ENCODE data around the gene SYNDIG1. TPM values are rescaled to one million over a fixed set of nuclear protein-coding genes. Genes with fewer than 3 reads are reported as not detected.

Gene SYNDIG1
- total RNA-seq, 1 experiment from 2014 or later, result not detected

DNA sequence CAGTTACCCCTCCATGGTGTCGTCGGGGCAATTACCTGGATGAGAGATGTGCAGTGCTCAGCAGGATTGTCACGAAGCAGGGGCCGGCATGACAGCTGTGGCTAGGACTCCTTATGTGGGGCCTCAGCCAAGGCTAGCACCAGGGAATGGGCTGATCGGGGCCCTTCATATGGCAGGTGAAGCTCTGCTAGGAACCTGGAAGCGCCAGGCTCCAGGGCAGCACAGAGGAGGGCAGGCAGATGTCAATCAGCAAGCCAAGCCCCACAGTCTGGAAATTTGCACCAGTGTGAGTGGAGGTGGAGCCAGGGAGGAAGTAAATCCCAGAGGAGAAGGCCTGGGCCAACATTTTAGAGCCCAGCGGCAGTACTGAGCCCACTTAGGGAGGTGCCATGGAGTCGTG lies 21.2 kb downstream of the SYNDIG1 start:
- CTCF ChIA-PET, result no interaction called here
- no peak for DNase-seq
- H3K4me1 Mint-ChIP-seq (ENCODE audit: low read depth, unreplicated experiment), result no peaks in the 10 kb centered on the region

DNA sequence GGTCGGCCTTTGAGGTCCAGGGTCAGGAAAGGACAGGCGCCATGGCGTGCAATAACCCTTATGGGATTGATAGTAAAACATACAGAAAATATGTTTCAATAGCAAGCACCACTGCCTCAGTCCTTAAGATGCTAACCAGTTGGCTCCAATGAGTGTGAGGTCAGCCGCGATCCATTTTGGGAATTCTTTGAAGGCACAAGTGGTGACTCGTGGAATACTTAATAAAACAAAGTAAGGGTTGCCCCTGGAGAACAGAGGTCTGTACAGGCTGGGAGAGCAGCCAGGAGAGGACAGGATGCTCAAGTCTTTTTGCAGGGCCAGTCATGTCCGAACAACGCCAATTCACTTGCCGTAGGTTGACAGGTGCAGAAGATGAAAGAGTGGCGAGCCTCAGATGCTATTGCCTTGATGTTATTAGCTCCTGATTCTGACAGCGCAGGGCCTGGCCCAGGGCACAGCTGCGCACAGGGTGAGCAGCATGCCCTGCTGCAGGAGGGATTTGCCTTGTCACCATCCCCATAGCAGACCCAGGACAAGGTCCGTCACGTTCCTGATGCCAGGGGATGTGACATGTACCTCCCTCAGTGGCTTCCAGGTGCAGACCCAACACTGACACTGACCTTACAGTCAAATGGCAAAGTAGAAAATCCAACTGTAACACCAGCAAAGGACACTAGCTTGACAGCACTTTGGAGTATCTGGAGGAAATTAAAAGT lies 21.8 kb downstream of the SYNDIG1 start:
- CTCF ChIA-PET, result no interaction called here
- intact Hi-C loops (cut with micrococcal nuclease; ENCODE audit: unreplicated experiment), result no loop called here
- BruUV-seq (replicated peaks), result no TSS peak
- Mint-ChIP-seq H3K4me1 (ENCODE audit: low read depth, unreplicated experiment) (no peaks in the 10 kb centered on the region), H3K36me3 (ENCODE audit: insufficient read depth, unreplicated experiment) (no peaks in the 10 kb centered on the region), H3K4me3 (ENCODE audit: low read depth, unreplicated experiment) (no peak overlapping the region), H3K27ac (ENCODE audit: unreplicated experiment) (no peak overlapping the region), H3K9me3 (ENCODE audit: low read depth, unreplicated experiment) (no peaks in the 10 kb centered on the region), H3K27me3 (ENCODE audit: unreplicated experiment) (peaks cover 13% of the 10 kb centered on the region)
- DNase-seq, result no peak
- TF ChIP-seq, protein P1, sequence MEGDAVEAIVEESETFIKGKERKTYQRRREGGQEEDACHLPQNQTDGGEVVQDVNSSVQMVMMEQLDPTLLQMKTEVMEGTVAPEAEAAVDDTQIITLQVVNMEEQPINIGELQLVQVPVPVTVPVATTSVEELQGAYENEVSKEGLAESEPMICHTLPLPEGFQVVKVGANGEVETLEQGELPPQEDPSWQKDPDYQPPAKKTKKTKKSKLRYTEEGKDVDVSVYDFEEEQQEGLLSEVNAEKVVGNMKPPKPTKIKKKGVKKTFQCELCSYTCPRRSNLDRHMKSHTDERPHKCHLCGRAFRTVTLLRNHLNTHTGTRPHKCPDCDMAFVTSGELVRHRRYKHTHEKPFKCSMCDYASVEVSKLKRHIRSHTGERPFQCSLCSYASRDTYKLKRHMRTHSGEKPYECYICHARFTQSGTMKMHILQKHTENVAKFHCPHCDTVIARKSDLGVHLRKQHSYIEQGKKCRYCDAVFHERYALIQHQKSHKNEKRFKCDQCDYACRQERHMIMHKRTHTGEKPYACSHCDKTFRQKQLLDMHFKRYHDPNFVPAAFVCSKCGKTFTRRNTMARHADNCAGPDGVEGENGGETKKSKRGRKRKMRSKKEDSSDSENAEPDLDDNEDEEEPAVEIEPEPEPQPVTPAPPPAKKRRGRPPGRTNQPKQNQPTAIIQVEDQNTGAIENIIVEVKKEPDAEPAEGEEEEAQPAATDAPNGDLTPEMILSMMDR (IDR thresholded peaks at IDR 0.05; ENCODE audit: unreplicated experiment), result no peak

More for the DNA sequence above, 21.2 kb downstream of the SYNDIG1 start:
- H3K36me3 Mint-ChIP-seq (ENCODE audit: insufficient read depth, unreplicated experiment), result no peaks in the 10 kb centered on the region
- TF ChIP-seq, protein P1 (IDR thresholded peaks at IDR 0.05; ENCODE audit: unreplicated experiment), result no peak
- no TSS peak for BruUV-seq (replicated peaks)
- H3K27me3 Mint-ChIP-seq (ENCODE audit: unreplicated experiment), result peaks cover 13% of the 10 kb centered on the region
- H3K27ac Mint-ChIP-seq (ENCODE audit: unreplicated experiment), result no peak overlapping the region
- H3K9me3 Mint-ChIP-seq (ENCODE audit: low read depth, unreplicated experiment), result no peaks in the 10 kb centered on the region
- intact Hi-C loops (cut with micrococcal nuclease; ENCODE audit: unreplicated experiment), result no loop called here
- H3K4me3 Mint-ChIP-seq (ENCODE audit: low read depth, unreplicated experiment), result no peak overlapping the region

DNA sequence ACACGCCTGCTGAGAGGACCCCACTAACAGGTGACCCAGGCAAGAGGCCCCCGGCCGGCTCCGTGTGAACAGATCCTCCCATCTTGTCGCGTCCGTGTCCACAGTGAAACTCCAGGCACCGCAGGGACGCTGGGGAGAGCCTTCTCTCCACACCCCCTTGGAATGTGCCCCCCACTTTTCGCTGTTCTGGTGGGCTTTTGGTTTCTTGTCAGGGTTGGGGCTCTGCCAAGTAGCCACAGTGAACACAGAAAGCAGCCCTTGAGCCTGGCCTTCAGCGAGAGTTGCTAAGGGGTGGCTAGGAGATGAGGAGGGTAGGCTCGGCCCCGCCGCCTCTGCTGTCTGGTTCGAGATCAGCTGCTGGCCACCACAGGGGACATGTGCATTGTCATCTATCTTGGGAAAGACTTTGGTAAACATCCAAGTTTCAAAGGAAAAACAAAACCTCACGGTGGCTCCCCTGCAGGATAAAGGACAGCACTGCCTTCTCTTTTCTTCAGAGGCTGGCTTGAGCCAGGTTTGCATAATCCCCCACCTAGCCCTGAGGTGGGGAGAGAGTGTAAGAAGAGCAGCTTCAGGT lies 22.7 kb downstream of the SYNDIG1 start:
- H3K36me3 Mint-ChIP-seq (ENCODE audit: insufficient read depth, unreplicated experiment), result no peaks in the 10 kb centered on the region
- CTCF ChIA-PET, result no interaction called here
- H3K27ac Mint-ChIP-seq (ENCODE audit: unreplicated experiment), result no peak overlapping the region
- H3K27me3 Mint-ChIP-seq (ENCODE audit: unreplicated experiment), result peaks cover 13% of the 10 kb centered on the region
- BruUV-seq (replicated peaks), result no TSS peak
- no peak for DNase-seq
- no peak overlapping the region for H3K4me3 Mint-ChIP-seq (ENCODE audit: low read depth, unreplicated experiment)
- TF ChIP-seq, protein P1 (IDR thresholded peaks at IDR 0.05; ENCODE audit: unreplicated experiment), result no peak
- H3K4me1 Mint-ChIP-seq (ENCODE audit: low read depth, unreplicated experiment), result no peaks in the 10 kb centered on the region
- no peaks in the 10 kb centered on the region for H3K9me3 Mint-ChIP-seq (ENCODE audit: low read depth, unreplicated experiment)
- intact Hi-C loops (cut with micrococcal nuclease; ENCODE audit: unreplicated experiment), result no loop called here

- Mint-ChIP-seq H3K4me1 (ENCODE audit: low read depth, unreplicated experiment) (no peaks in the 10 kb centered on the region), H3K9me3 (ENCODE audit: low read depth, unreplicated experiment) (no peaks in the 10 kb centered on the region), H3K36me3 (ENCODE audit: insufficient read depth, unreplicated experiment) (no peaks in the 10 kb centered on the region), H3K27ac (ENCODE audit: unreplicated experiment) (no peak overlapping the region), H3K4me3 (ENCODE audit: low read depth, unreplicated experiment) (no peak overlapping the region), H3K27me3 (ENCODE audit: unreplicated experiment) (peaks cover 13% of the 10 kb centered on the region)
- CTCF ChIA-PET, result no interaction called here
- DNase-seq, result no peak
- no TSS peak for BruUV-seq (replicated peaks)
- TF ChIP-seq, protein P1 (IDR thresholded peaks at IDR 0.05; ENCODE audit: unreplicated experiment), result no peak
- intact Hi-C loops (cut with micrococcal nuclease; ENCODE audit: unreplicated experiment), result no loop called here
Measured at GRCh38 chr20:24492698-24493097, 23.3 kb downstream of the SYNDIG1 start.
